ENCODE measurements around the gene FBN1.

DNA sequence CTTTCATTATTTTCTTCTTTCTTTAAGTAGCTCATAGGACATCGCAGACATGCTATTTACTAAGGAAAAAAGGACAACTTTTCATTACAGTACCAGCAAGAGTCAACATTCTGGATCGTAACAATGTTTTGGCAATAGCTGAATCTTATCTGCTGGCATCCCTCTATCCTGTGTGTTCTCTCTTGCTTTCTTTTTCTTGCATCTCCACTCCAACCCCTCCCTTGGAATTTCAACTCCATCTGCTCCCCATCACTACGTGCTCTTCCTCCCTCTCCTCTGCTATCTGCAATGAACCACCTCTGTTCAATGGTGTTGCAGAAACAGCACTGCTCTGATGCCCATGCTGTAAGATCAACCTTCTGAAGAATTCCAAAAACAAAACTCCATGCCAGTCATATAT, 106.6 kb downstream of the FBN1 start:
- TF ChIP-seq CTCF (IDR thresholded peaks at IDR 0.05) (no peak), POLR2A (IDR thresholded peaks at IDR 0.05) (no peak)

All from esophagus squamous epithelium (tissue), 4 donors.